ENCODE measurements around the gene CCDC134.

Gene CCDC134

DNA sequence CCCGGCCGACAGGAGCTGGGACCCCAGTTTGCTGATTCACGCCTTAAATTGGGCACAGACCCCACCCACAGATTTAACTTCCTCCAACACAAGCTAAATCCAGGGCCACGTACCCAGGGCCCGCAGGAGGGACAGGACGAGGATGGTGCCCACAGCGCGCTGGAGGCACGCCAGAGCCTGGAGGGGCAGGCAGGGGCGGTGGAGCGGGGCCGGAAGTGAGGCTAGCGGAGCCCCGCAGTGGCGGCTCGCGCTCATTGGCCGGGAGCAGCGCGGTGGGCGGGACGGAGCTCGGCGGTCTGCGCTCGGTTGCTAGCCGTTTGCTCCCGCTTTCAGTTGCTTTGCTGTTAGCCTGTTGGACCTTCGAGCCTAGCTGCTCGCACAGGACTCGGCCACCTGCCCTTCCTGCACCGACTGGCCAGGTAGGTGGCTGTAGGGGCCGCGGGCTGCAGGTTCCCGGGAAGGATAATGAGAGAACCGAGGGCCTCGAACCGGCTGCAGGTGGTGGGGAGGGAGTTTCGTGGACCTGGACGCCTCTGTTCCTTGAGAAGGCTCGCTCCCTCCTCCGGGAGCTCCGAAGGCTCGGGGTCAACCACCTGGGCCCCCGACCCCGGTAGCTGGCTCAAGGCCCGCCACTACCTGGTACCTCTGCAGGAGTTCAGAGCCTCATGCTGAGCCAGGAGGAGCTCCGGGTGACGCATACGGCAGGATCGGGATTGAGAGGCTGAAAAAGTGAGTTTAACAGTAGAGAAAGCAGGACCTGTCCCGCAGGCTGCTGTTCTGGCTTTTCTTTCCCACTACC, at the start of gene CCDC134:
CCDC134 (plus strand) TSS at position 332 of the 799 bp plus-strand sequence. CDS start 8,212 bp downstream, outside the sequence.
- peak; percentile 65 to 83 for DNase-seq (ENCODE audit: low read depth in 2 of 2, low spot score in 1 of 2)

DNA sequence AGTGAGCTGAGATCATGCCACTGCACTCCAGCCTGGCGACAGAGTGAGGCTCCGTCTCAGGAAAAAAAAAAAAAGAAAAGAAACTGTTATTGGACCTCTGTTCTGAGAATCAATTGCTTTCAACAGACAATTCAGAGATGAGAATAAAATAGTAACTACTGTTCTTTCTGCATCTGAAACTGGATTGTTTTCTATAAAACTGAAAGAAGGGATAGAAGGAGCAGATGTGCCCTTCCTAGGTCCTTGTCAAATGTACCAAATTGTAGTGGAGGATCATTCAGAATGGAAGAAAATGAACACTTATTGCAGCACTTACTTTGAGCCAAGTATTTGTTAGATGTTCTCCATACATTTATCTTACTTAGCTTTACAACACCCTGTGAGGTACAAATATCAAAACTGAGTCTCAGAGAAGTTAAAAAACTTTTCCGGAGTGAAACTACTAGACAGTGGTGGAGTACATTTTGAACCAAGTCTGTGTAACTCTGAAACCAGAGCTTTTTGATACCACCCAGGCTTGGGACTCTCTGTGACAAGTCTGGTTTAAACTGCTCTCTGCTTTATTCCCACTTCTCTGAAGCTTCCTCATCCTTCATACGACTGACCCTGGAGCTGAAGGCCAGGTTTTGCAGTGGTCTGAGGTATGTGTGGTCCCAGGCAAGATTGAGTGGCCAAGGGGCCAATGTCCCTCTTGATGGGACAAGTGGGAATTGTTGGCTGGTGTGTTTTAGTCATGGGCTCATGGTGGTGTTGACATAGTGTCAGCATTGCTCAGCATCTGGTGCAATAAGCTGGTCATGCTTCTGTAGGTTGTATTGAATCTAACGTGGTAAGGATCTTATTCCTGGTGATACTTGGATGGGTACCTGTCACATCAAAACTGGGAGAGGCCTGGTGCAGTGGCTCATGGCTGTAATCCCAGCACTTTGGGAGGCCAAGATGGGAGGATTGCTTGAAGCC, 48.2 kb upstream of the CCDC134 start:
- DNase-seq (ENCODE audit: low read depth in 2 of 2, low spot score in 1 of 2), result no peak

DNA sequence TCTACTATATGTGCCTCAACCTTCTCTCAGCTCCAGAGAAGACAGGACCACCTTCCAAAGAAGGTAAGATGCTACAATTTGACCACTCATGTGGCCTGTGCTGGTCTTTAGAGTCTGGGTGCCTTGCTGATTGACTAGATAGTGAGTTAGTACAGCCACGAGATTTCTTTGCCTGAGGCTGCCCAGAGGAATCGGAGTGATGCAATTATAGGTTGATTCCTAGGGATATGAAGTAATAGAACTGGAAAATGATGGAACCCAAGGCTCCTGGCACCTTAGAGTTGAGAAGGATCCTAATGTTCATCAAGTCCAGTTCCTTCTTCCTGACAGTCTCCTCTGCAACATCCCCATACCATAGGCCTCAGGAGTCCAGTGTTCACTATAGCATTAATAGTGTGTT, 46.5 kb upstream of the CCDC134 start:
- DNase-seq (ENCODE audit: low read depth in 2 of 2, low spot score in 1 of 2), result no peak

DNA sequence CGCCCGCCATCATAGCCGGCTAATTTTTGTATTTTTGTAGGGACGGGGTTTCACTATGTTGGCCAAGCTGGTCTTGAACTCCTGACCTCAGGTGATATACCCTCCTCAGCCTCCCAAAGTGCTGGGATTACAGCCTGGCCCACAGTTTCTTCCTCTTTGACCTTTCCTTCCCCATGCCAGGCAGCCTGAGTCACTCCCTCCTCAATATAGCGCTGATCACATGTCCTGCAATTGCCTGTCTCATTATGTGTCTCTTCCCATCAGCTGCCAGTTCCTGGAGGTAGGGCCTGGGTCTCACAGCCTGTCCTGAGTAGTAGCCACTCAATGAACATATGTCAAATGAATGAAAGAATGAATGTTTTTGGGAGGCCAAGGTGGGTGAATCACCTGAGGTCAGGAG, 43.0 kb upstream of the CCDC134 start:
- DNase-seq (ENCODE audit: low read depth in 2 of 2, low spot score in 1 of 2), result no peak

DNA sequence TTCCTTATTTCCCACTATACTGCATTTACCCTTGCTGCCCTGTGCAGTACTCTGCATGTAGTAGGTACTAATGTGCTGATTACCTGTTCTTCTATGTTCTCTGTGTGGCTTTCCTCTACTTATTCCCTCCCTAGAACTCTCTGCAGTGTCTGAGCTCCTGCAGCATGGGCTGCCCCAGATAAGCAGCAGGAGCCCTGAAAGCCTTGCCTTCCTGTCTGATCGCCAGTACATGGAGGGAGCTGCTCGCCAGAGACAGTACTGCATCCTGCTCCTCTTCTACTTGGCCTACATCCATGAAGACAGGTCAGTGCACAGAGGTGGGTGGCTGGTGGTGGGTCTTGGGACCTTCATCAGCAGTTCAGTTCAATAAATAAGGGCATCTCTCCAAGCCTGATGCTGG, 42.2 kb upstream of the CCDC134 start:
- no peak for DNase-seq (ENCODE audit: low read depth in 2 of 2, low spot score in 1 of 2)

DNA sequence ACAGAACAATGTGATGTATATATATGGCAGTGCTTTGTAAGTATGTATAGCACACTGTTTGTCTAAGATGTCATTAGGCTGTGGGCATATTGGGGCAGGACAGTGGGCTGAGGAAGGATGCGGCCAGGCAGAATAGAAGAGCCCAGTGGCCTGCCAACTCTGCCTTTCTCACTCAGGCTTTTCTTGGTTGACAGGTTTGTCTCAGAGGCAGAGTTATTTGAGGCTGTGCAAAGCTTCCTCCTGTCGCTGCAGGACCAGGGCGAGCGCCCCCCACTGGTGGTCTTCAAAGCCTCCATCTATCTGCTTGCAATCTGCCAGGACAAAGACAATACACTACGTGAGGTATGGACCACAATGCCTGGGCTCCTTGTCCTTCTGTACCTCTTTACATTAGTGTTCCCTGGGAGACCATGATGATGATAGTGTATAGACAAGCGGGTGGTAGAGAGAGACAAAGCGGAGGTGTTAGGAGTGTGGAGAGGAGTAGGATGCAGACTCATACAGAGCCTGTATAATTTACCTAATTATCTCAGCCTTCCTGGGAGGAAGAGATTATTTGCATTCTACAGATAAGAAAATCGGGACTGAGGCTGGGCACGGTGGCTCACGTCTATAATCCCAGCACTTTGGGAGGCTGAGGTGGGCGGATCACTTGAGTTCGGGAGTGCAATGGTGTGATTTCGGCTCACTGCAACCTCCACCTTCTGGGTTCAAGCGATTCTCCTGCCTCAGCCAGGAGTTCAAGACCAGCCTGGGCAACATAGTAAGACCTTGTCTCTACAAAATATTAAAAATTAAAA, 37.3 kb upstream of the CCDC134 start:
- no peak for DNase-seq (ENCODE audit: low read depth in 2 of 2, low spot score in 1 of 2)

DNA sequence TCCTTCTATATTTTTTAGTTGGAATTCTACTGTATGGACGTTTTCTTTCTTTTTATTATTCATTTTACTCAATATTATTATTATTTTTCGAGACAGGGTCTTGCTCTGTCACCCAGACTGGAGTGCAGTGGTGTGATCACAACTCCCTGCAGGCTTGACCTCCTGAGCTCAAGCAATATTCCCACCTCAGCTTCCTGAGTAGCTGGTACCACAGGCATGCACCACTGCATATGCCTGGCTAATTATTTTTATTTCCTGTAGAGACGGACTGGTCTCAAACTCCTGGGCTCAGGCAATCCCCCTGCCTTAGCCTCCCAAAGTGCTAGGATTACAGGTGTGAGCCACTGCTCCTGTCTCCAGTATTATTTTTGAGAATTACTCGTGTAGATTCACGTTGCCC, 34.0 kb upstream of the CCDC134 start:
- DNase-seq (ENCODE audit: low read depth in 2 of 2, low spot score in 1 of 2), result no peak

DNA sequence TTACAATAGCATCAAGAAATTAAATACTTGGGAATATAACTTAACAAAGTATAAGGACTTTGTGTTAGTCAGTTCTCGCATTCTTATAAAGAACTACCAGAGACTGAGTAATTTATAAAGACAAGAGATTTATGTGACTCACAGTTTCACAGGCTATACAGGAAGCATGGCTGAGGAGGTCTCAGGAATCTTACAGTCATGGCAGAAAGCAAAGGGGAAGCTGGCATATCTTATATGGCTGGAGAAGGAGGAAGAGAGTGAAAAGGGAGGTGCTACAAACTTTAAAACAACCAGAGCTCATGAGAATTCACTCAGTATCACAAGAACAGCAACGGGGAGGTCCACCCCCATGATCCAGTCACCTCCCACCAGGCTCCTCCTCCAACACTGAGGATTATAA, 32.0 kb upstream of the CCDC134 start:
- no peak for DNase-seq (ENCODE audit: low read depth in 2 of 2, low spot score in 1 of 2)

DNA sequence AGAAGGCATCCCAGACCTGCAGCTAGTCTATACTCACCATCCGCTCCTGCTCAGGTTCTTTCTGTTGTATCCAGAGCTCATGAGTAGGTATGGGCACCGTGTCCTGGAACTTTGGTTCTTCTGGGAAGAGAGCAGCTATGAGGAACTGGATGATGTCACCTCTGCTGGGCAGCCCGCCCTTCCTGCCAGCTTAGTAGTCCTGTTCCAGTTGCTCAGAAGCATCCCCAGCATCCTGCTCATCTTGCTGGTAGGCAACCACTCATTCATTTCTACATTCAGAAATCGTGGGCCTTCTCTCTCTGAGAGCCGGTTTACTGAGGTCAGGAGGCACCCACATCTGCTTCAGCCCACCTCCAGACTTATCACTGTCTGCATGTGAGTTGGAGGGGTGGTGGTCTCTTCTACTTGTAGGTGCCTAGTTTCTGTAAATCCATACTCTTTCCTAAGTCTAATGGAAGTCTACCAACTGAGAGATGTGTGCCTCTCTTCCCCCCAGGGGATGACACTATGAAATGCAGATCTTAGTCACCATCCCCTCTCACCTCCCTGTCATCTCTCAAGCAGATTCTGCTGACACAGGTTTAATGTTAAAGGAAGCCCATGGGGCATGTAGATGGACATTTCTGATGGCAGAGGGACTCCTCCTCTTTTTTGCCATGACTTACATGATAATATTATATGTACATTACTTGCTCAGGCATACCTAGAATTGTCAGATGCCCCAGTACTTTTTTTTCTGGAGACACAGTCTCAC, 29.6 kb upstream of the CCDC134 start:
- DNase-seq (ENCODE audit: low read depth in 2 of 2, low spot score in 1 of 2), result no peak

DNA sequence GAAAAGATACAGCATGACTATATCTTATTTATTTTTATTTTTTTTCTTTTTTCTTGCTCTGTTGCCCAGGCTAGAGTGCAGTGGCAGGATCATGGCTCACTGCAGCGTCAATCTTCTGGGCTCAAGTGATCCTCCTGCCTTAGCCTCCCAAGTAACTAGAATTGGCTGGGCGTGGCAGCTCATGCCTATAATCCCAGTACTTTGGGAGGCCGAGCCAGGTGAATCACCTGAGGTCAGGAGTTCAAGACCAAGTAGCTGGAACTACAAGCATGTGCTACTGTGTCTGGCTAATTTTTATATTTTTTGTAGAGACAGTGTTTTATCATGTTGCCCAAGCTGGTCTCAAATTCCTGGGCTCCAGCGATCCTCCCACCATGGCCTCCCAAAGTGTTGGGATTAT, 28.3 kb upstream of the CCDC134 start:
- DNase-seq (ENCODE audit: low read depth in 2 of 2, low spot score in 1 of 2), result no peak

DNA sequence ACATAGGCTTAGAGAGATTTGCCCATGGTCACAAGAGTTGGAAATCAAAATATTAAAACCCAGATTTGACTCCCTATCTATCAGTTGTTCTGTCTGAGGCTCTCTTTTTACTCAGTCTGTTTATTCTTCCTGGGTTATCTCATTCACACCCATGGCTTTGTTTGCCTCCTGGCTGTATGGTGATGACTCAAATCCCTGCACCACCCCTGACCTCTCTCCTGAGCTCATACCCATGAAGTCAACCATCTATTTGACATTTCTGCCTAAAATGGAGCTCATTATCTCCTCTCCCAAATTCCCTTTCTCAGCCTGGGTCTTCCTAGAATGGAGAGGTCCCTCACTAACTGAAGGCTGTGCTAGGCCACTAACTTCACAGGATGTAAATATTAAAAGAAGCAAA, 27.8 kb upstream of the CCDC134 start:
- no peak for DNase-seq (ENCODE audit: low read depth in 2 of 2, low spot score in 1 of 2)

DNA sequence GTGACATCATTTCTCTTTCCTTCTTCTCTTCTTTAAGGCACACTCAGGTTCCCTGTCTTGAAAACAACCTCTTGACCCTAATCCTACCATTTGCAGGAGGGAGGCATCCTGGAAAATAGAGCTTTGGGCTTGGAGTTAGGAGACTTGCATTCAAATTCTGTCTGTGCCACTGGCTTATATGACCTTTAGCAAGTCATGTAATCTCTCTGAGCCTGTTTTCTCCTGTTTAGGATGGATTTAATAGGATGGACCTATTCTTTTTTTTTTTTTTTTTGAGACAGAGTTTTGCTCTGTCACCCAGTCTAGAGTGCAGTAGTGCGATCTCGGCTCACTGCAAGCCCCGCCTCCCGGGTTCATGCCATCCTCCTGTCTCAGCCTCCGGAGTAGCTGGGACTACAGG, 25.1 kb upstream of the CCDC134 start:
- no peak for DNase-seq (ENCODE audit: low read depth in 2 of 2, low spot score in 1 of 2)

DNA sequence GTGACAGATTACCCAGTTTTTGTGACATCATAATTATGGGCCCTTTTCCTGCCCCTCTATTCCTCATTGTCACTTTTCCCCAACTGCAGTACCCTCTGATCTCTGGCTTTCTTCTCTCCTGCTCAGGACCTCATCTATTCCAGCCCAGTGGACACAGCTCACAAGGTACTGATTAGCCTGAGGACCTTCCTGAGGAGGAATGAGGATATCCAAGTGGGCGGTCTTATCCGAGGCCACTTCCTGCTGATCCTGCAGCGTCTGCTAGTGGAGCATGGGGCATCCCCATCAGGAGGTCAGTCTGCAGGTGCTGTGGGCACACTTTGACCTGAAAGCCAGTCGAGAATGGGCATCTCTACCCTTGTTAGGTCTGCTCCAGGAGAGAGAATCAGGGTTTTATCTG, 24.5 kb upstream of the CCDC134 start:
- no peak for DNase-seq (ENCODE audit: low read depth in 2 of 2, low spot score in 1 of 2)

DNA sequence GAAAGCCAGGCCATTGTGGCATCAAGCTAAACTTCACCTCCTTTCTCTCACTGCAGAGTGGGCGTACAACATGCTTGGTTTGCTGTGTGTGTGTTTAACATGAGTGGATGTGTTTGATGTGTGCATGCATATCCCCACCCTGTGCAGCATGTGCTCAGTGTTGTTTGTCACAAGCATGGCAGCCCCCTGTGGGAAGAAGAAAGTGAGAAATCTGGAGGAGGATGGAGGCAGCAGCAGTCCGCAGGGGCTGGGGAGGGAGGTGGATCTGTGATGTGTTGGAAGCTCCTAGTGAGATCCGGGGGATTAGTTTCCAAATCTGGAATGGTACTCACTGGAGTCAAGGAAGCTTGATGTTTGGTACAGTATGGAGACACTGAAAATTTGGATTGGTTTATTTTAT, 24.1 kb upstream of the CCDC134 start:
- no peak for DNase-seq (ENCODE audit: low read depth in 2 of 2, low spot score in 1 of 2)

DNA sequence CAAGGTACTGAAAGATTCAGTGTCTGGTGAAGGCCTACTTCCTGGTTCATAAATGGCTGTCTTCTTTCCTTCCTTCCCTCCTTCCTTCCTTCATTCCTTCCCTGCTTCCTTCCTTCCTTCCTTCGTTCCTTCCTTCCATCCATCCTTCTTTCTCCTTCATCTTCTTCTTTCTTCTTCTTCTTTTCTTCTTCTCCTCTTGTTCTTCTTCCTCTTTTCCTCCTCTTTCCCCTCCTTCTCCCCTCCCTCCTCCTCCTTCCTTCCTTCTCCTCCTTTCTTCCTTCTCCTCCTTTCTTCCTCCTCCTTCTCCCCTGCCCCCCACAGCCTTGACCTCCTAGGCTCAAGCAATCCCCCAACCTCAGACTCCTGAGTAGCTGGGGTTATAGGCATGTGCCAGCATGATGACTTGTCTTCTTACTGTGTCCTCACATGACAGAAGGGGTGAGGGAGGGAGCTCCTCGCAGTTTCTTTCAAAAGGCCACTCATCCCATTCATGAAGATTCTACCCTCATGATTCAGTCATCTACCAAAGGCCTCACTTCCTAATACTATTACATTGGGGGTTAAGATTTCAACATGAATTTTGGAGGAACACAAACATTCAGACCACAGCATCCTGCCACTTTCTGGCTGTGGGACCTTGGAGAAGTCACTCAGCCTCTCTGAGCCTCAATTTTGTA, 22.6 kb upstream of the CCDC134 start:
- no peak for DNase-seq (ENCODE audit: low read depth in 2 of 2, low spot score in 1 of 2)

DNA sequence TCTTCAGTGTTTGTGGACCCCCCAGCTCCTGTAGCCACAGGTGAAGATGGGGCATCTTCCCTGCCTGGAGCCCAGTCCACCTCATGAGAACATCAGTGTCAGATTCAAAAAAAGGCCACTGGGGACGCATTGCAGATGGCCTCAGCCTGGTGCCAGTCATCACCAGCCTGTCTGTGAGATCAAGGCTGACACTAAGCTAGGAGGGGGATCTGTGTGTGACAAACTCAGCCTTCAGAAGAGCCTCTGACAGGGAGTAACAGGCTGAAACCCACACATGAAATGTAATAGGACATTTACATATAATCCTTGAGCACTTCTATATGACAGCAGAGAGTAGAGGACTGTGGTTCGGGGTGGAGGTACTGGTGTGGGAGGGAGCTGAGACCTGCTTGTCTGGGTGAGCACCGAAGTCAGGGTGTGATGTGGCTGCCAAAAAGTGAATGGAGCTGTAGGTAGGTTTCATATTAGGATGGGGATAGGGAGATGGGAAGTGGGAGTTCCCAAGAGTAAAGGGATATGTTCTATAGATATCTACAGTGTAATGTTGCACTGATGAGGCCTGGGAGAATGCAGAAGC, 20.5 kb upstream of the CCDC134 start:
- no peak for DNase-seq (ENCODE audit: low read depth in 2 of 2, low spot score in 1 of 2)

DNA sequence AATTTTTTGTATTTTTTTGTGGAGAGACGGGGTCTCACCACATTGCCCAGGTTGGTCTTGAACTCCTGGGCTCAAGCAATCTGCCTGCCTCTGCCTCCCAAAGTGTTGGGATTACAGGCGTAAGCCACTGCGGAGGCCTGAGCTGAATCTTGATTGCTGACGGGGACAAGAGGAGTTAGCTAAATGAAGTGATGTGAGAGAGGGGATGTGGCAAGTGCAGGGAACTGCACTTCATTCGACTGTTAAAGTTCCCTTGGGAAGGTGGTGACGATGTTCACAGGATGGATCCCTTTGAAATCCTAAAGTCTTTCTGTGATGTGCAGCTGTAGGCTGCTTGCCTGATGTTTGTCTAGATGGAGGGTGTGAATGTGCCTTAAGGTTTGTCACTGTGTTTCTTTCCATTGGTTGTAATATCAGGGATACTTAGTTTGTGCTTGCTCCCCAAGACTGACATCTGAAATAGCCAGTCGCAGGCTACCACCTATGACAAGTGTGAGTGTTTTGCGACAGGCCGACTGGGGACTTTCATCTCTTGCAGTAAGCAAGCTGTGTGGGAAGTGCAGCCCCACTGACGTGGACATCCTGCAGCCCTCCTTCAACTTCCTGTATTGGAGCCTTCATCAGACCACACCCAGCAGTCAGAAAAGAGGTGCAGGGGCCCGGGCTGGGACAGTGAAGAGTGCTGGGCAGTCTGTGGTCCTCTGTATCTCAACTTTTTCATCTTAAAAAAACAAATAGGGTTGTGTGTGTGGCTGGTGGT, 19.6 kb upstream of the CCDC134 start:
- peak; percentile 65 to 74 for DNase-seq (ENCODE audit: low read depth in 2 of 2, low spot score in 1 of 2)

DNA sequence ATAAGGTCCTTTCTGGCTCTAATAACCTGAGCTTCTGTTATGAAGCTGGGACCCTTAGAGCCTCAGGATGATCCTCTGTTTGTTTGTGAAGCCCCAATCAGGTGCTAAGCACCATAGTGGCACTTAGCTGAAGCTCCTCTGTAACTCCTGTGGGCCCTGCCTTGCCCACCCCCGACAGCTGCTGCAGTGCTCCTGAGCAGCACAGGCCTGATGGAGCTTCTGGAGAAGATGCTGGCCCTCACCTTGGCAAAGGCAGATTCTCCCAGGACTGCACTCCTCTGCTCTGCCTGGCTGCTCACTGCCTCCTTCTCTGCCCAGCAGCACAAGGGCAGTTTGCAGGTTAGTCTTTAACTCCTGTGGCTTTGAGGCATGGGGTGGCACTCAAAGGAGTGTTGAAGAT, 19.0 kb upstream of the CCDC134 start:
- no peak for DNase-seq (ENCODE audit: low read depth in 2 of 2, low spot score in 1 of 2)

DNA sequence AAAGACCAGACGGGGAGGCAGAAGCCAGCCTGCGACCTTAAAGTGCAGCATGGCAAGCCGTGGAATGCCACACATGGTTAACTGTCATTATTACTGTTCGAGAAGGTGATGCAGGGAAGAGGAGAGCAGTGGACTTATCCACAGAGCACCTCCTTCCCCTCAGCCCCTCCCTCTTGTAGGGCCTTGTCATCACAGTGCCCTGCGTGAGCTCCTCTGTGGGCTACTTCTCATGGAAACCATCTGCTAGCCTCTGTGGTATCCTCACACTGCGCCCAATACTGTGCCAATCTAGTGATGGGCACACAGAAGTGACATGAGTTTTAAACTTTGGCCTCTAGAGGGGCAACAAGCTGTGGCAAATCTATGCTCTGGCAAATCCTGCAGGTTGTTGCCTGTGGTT, 18.2 kb upstream of the CCDC134 start:
- no peak for DNase-seq (ENCODE audit: low read depth in 2 of 2, low spot score in 1 of 2)

All from stimulated activated CD8-positive, alpha-beta memory T cell treated with anti-CD3 and anti-CD28 coated beads, Interleukin-4, amount 100 ng/mL, for 4 hours (primary cell).